ENCODE data around the gene CRLF2. TPM values are rescaled to one million over a fixed set of nuclear protein-coding genes. Genes with fewer than 3 reads are reported as not detected.
"Not testable (repeated sequence)": the region's sequence is repeated elsewhere in the genome, so short reads cannot be mapped to it uniquely, and the experiment has no call there.

CRLF2 gene
- 0.37 and 0.57 TPM in 2 replicates for polyA plus RNA-seq (2011; rRNA removed)
- polyA plus RNA-seq (2012; cell fraction: cytosol; rRNA removed) = 0.20 and 0.22 TPM in 2 replicates
- polyA plus RNA-seq (2012; cell fraction: nucleus; rRNA removed) = 0.42 and 0.47 TPM in 2 replicates
- polyA plus RNA-seq (2017; fragmentation: RNase III; extraction: RNeasy Plus Mini Kit Qiagen cat#74134 plus additional on column Dnase treatment) = 0.07 to 0.25 TPM (median 0.08 TPM) in 3 replicates
- polyA minus RNA-seq (2011; rRNA and poly(A)+ RNA removed) = 0.44 and 1.2 TPM in 2 replicates

- peak; percentile 31 to 52; a peak in 4 of 6 replicates for ATAC-seq
- Histone ChIP-seq H3K4me3 (no peak within 1 kb of the TSS), H3K27ac (peak within 1 kb of the TSS in 1 of 2 experiments; percentile 77; a peak in 3 of 6 replicates), H3K4me2 (peak within 1 kb of the TSS; percentile 71), H3K9me3 (no peaks in the 10 kb centered on the region), H3K4me1 (peaks cover 19% of the 10 kb centered on the region)
- DNase-seq (ENCODE audit: low read depth in 1 of 2, low spot score in 1 of 2) = peak; percentile 54 to 63
- TF ChIP-seq HMGXB4 (CRISPR knock-in tag; IDR thresholded peaks at IDR 0.05; ENCODE audit: borderline replicate concordance) (no peak), FOSL2 (IDR thresholded peaks at IDR 0.05) (no peak), FOSL2 (CRISPR knock-in tag; IDR thresholded peaks at IDR 0.05) (peak; percentile 54), SMC3 (IDR thresholded peaks at IDR 0.05) (no peak), MAX (IDR thresholded peaks at IDR 0.05) (no peak), HOXA7 (CRISPR knock-in tag; IDR thresholded peaks at IDR 0.05) (no peak), SREBF2 (IDR thresholded peaks at IDR 0.05) (no peak), MAFK (IDR thresholded peaks at IDR 0.05; ENCODE audit: partially characterized antibody) (no peak), ZFP36 (IDR thresholded peaks at IDR 0.05; ENCODE audit: borderline replicate concordance, partially characterized antibody) (no peak)
- POLR2A ChIA-PET = no interaction called here
- CTCF ChIA-PET = no interaction called here
- 2% methylated on average over 5 of the region's 5 CpGs for WGBS (ENCODE audit: missing lambda C conversion rate)
- no peak for FAIRE-seq
Measured at GRCh38 chrX:1212532-1212931, at the start of gene CRLF2. Gene CRLF2, minus strand, starts transcription at chrX:1212649. Its CDS starts 15 bp downstream, at chrX:1212634.

GRCh38 chrX:1261771-1262170, 49.3 kb upstream of the CRLF2 start:
- CTCF ChIA-PET; H3K9me3 ChIP-seq; H3K4me1 ChIP-seq; FAIRE-seq; H3K4me3 ChIP-seq; H3K27ac ChIP-seq; H3K4me2 ChIP-seq; DNase-seq (ENCODE audit: low read depth in 1 of 2, low spot score in 1 of 2); POLR2A ChIA-PET; ATAC-seq: not testable (repeated sequence)
- 78% methylated on average over 8 of the region's 9 CpGs for WGBS (ENCODE audit: missing lambda C conversion rate)

- no peak overlapping the region for H3K4me3 ChIP-seq
- DNase-seq (ENCODE audit: low read depth in 1 of 2, low spot score in 1 of 2) = no peak
- no peaks in the 10 kb centered on the region for H3K9me3 ChIP-seq
- ChIA-PET CTCF (no interaction called here), POLR2A (no interaction called here)
- WGBS (ENCODE audit: missing lambda C conversion rate) = 55% methylated on average over 5 of the region's 5 CpGs
- no peak overlapping the region for H3K4me2 ChIP-seq
- H3K4me1 ChIP-seq = peaks cover 5% of the 10 kb centered on the region; the same call in 2 of the 3 replicates
- no peak for FAIRE-seq
- no peak for ATAC-seq
- no peak for TF ChIP-seq PHF8 (IDR thresholded peaks at IDR 0.05; ENCODE audit: borderline replicate concordance, low read depth)
- H3K27ac ChIP-seq = no peak overlapping the region
Measured at GRCh38 chrX:1261285-1261684, 48.8 kb upstream of the CRLF2 start.

GRCh38 chrX:1252861-1253260, 40.4 kb upstream of the CRLF2 start:
- WGBS (ENCODE audit: missing lambda C conversion rate) = 79% methylated on average over 3 of the region's 3 CpGs
- H3K27ac ChIP-seq = no peak overlapping the region
- H3K4me1 ChIP-seq = peaks cover 17% of the 10 kb centered on the region

More at GRCh38 chrX:1252861-1253260, 40.4 kb upstream of the CRLF2 start:
- ATAC-seq = no peak
- CTCF ChIA-PET = no interaction called here
- DNase-seq (ENCODE audit: low read depth in 1 of 2, low spot score in 1 of 2) = no peak
- FAIRE-seq = no peak
- POLR2A ChIA-PET = no interaction called here
- H3K4me2 ChIP-seq = no peak overlapping the region
- no peaks in the 10 kb centered on the region; the same call in 2 of the 3 replicates for H3K9me3 ChIP-seq
- TF ChIP-seq EHMT2 (IDR thresholded peaks at IDR 0.05; ENCODE audit: low read depth) (no peak), CHD4 (IDR thresholded peaks at IDR 0.05; ENCODE audit: borderline replicate concordance) (no peak), ELK1 (IDR thresholded peaks at IDR 0.05; ENCODE audit: low read depth, low read length) (no peak), BCL3 (IDR thresholded peaks at IDR 0.05) (no peak), MYC (IDR thresholded peaks at IDR 0.05; ENCODE audit: borderline replicate concordance, low read length) (no peak), HOXB13 (CRISPR knock-in tag; IDR thresholded peaks at IDR 0.05; ENCODE audit: low read depth) (no peak), HOXB5 (CRISPR knock-in tag; IDR thresholded peaks at IDR 0.05) (no peak), MAZ (IDR thresholded peaks at IDR 0.05; ENCODE audit: borderline replicate concordance, low read depth, low read length) (no peak), HOXA7 (CRISPR knock-in tag; IDR thresholded peaks at IDR 0.05) (no peak), ZC3H11A (IDR thresholded peaks at IDR 0.05) (no peak), JUN (IDR thresholded peaks at IDR 0.05) (no peak), JUNB (IDR thresholded peaks at IDR 0.05) (no peak)
- H3K4me3 ChIP-seq = no peak overlapping the region
